Lung microvascular endothelial cell (primary cell): ENCODE data around the gene ZC3HAV1. TPM values are rescaled to one million over a fixed set of nuclear protein-coding genes. Genes with fewer than 3 reads are reported as not detected.
A peak's percentile ranks its signal among the peaks of the same experiment; 100 is the strongest.
"Not testable (repeated sequence)": the region's sequence is repeated elsewhere in the genome, so short reads cannot be mapped to it uniquely, and the experiment has no call there.

ENCODE experiments used
- DNase-seq, 2 donors: peaks; one replicate each; pipeline versions ENCODE4 v3.0.0 to v3.0.0-alpha.2; 2010; ENCODE audit warnings: low read depth in 2 of 2
- total RNA-seq: library from RNA; depleted of rRNA; stranded (reverse); fragments of >200 nt; gene quantifications from 2 replicates; pipeline ENCODE4 v1.2.1, GENCODE V29; 2014

ZC3HAV1 gene
- 30.3 and 30.8 TPM in 2 replicates for total RNA-seq

- peak; percentile 83 to 92 for DNase-seq
These were observed at the start of gene ZC3HAV1 for GRCh38 chr7:139109188-139109982. Gene ZC3HAV1 (minus strand): TSS chr7:139109720. CDS start chr7:139109331, 389 bp downstream.

GRCh38 chr7:139153832-139154231, 44.3 kb upstream of the ZC3HAV1 start:
- DNase-seq = peak; percentile 71 to 87

DNA sequence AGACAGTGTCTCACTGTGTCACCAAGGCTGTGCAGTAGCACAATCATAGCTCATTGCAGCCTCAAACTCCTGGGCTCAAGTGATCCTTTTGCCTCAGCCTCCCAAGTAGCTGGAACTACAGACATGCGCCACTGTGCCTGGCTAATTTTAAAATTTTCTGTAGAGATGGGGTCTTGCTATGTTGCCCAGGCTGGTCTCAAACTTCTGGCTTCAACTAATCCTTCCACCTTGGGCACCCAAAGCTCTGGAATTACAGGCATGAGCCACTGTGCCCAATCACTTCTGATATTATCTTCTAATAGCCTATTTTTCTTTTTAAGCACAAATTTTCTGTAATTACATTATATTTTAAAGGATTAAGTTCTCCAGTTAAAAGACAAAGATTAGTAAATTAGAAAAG, 42.6 kb upstream of the ZC3HAV1 start:
- DNase-seq = no peak

GRCh38 chr7:139139150-139139549, 29.6 kb upstream of the ZC3HAV1 start:
- DNase-seq = no peak

- DNase-seq = peak; percentile 90 to 93
These were observed 24.0 kb upstream of the ZC3HAV1 start for GRCh38 chr7:139133335-139134139.

GRCh38 chr7:139132887-139133286, 23.4 kb upstream of the ZC3HAV1 start:
- no peak for DNase-seq

DNA sequence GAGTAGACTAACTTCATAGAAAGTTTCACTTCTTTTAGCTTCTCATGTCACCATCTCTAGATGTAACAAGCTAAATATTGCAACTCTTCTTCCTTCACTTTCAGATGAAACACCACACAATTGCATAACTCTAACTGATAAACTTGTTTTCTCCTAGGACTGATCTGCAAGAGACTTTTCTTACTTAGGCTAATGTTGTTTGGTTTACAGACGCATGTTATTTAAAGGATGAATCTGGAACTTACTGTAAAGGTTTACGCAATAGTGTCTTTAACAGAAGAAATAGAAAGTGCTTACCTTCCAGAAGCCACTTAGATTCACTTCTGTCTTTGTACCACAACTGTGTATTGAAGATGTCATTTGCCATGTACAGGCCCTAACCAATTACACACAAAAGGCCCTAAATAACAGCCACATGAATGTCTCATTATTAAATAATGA, 22.1 kb upstream of the ZC3HAV1 start:
- no peak for DNase-seq

GRCh38 chr7:139129814-139130213, 20.3 kb upstream of the ZC3HAV1 start:
- not testable (repeated sequence) for DNase-seq

DNA sequence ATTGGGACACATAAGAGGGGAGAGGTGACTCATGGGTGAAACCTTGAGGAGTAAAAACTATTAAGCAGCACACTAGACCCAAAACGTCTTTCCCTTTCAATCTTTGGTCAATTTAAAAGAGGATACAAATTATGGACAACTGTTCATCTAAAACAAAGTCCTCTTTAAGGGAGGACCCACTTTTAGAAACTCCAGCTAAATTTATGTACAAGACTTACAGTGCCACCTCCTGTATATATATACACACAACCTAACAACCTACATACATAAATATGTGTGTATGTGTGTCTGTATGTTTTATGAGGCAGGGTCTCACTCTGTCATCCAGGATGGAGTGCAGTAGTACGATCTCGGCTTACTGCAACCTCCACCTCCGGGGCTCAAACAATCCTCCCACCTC, 18.1 kb upstream of the ZC3HAV1 start:
- DNase-seq = peak in 1 of 2 donors; percentile 36

DNA sequence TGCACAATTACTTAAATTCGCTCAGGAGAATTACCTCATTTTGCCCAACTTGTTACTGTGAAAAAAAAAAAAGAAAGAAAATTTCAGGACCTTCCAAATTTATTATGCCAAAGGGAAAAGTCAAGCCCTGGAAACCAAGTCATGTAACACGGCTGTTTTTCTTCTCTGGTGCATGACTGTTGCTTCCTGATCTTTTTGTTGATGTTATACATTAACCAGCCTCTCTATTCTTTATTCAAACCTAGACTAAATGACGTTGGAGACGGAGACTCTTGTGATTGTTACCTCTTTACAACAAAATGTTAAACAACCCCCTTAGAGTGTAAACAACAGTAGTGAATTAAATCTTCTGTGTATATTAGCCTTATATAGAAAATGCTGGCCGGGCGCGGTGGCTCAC, 16.1 kb upstream of the ZC3HAV1 start:
- DNase-seq = no peak

- not testable (repeated sequence) for DNase-seq
These were observed 15.5 kb upstream of the ZC3HAV1 start for GRCh38 chr7:139124995-139125394.

DNA sequence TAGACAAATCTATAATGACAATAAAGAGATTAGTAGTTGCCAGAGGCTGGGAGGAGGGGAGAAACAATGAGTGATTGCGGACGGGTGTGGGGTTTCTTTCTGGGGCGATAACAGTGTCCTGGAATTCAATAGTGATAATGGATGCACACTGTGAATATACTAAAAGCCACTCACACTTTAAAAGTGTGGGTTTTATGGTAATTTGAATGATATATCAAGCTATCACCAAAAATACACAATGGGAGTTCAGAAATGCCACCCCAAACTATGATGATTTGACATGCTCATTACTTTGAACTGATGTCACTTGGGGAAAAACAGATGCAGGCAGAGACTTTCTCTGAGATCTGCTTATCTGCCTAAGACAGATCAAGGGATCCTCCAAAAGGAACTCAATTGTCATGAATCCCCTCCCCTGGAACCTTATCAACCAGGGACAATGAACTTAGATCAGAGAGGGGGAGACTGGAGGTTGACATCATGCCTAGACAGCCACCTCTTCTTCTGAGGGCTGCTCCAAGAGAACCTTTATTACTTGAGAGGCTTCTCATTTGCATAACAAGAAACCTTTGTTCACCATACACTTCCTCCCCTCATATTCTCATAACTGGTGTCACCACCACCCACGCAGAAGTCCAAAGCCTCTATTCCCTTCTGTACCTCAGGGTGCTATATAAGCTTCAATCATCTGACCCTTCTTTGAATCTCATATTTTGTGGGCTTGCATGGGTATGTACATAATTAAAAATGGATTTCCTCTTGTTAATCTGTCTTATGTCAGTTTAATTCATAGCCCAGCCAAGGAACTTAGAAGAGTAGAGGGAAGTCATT, 14.8 kb upstream of the ZC3HAV1 start:
- DNase-seq = no peak

GRCh38 chr7:139119486-139119849, 9.9 kb upstream of the ZC3HAV1 start:
- no peak for DNase-seq

- no peak for DNase-seq
These were observed 9.4 kb upstream of the ZC3HAV1 start for GRCh38 chr7:139118805-139119485.

GRCh38 chr7:139118234-139118804, 8.8 kb upstream of the ZC3HAV1 start:
- DNase-seq = peak; percentile 79 to 82

GRCh38 chr7:139117599-139118233, 8.2 kb upstream of the ZC3HAV1 start:
- no peak for DNase-seq

GRCh38 chr7:139116999-139117398, 7.5 kb upstream of the ZC3HAV1 start:
- DNase-seq = no peak

DNA sequence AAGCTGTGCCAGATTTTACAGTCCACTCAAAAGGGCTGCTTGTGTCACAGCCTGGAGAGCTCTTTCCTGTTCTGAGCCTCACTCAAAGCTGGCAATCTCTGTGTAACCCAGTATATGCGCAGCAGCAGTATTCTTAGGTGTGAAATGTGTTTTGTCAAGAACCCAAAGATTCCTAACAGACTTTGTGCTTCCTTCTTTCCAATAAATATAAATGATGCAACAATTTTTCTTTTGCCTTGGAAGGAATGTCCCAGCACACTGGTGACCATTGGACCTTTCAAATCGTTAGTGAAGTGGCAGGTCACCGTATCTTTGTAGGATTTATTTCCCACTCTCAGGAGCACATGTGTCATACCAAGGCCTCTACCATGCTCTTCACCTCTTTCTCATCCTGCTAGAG, 5.6 kb upstream of the ZC3HAV1 start:
- no peak for DNase-seq

DNA sequence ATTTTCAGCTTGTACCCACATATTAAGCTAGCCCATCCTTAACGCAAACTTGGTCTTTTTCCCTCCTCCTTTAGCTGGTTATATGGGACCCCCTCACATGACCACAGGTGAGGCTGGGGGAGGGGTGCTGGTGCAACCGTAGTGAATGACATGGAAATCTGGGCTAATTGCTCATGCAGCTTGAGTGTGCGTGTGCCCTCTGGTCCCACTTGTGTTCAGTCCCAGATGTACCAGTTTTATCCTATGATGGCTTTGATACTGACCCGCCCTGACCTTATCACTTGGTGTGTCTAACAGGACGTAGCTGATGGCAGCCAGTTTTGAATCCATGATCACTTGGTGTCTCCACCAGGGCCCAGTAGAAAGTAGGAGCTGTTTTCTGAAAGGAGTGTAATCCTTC, 5.1 kb upstream of the ZC3HAV1 start:
- no peak for DNase-seq

GRCh38 chr7:139114018-139114417, 4.5 kb upstream of the ZC3HAV1 start:
- DNase-seq = no peak
